SK-N-SH treated with all-trans-retinoic acid at 6 μM for 48 hours (cell line): ENCODE results near the gene WDR7.

Source experiments
- ATAC-seq: fragments of 200-7000 bp; cut with Tn5 transposase; 3 replicates; pipeline ENCODE4 v1.9.1; 2020; ENCODE audit warnings: mild to moderate bottlenecking, moderate library complexity
- ARNTL ChIP-seq: fragments of 450-650 bp; formaldehyde crosslinking; IDR thresholded peaks from 2 replicates; pipeline ENCODE4 v1.5.0; 2020; ENCODE audit warnings: low read depth, mild to moderate bottlenecking, moderate library complexity, borderline replicate concordance
- BACH2 ChIP-seq: fragments of 250-450 bp; sonication (Bioruptor Pico); IDR thresholded peaks from 2 replicates; pipeline ENCODE4 v1.9.0; 2021; ENCODE audit warnings: mild to moderate bottlenecking, borderline replicate concordance
- CSDC2 ChIP-seq: fragments of 250-450 bp; sonication (Bioruptor Pico); IDR thresholded peaks from 2 replicates; pipeline ENCODE4 v1.5.0; 2020; ENCODE audit warnings: mild to moderate bottlenecking, moderate library complexity
- ESRRG ChIP-seq: fragments of 250-450 bp; sonication (Bioruptor Pico); IDR thresholded peaks from 2 replicates; pipeline ENCODE4 v1.6.1; 2021; ENCODE audit warnings: mild to moderate bottlenecking
- GLIS3 ChIP-seq: fragments of 250-450 bp; sonication (Bioruptor Pico); IDR thresholded peaks from 2 replicates; pipeline ENCODE4 v1.5.0; 2020; ENCODE audit warnings: mild to moderate bottlenecking, moderate library complexity
- ISL1 ChIP-seq: fragments of 250-450 bp; sonication (Bioruptor Pico); IDR thresholded peaks from 2 replicates; pipeline ENCODE4 v2.1.2; 2022; ENCODE audit warnings: mild to moderate bottlenecking, moderate library complexity
- OSR1 ChIP-seq: fragments of 250-450 bp; sonication (Bioruptor Pico); IDR thresholded peaks from 2 replicates; pipeline ENCODE4 v1.8.0; 2022; ENCODE audit warnings: moderate library complexity, mild to moderate bottlenecking, inconsistent platforms
- PPARA ChIP-seq: fragments of 250-450 bp; sonication (Bioruptor Pico); IDR thresholded peaks from 2 replicates; pipeline ENCODE4 v1.5.0; 2020; ENCODE audit warnings: mild to moderate bottlenecking, borderline replicate concordance
- RARB ChIP-seq: fragments of 250-450 bp; sonication (Bioruptor Pico); IDR thresholded peaks from 2 replicates; pipeline ENCODE4 v1.8.0; 2021; ENCODE audit warnings: mild to moderate bottlenecking, moderate library complexity
- SNAI2 ChIP-seq: fragments of 250-450 bp; sonication (Bioruptor Pico); IDR thresholded peaks from 2 replicates; pipeline ENCODE4 v1.5.0; 2020; ENCODE audit warnings: mild to moderate bottlenecking, moderate library complexity
- TCF4 ChIP-seq: fragments of 250-450 bp; sonication (Bioruptor Pico); IDR thresholded peaks from 2 replicates; pipeline ENCODE4 v1.8.0; 2021; ENCODE audit warnings: mild to moderate bottlenecking, moderate library complexity, borderline replicate concordance
- TOX ChIP-seq: fragments of 250-450 bp; sonication (Bioruptor Pico); IDR thresholded peaks from 2 replicates; pipeline ENCODE4 v1.8.0; 2021; ENCODE audit warnings: mild to moderate bottlenecking, moderate library complexity, borderline replicate concordance
- ZC3H10 ChIP-seq: fragments of 250-450 bp; sonication (Bioruptor Pico); IDR thresholded peaks from 2 replicates; pipeline ENCODE4 v1.5.1; 2021; ENCODE audit warnings: mild to moderate bottlenecking, moderate library complexity
- ZFP30 ChIP-seq: fragments of 450-650 bp; formaldehyde crosslinking; IDR thresholded peaks from 2 replicates; pipeline ENCODE4 v1.5.0; 2022; ENCODE audit warnings: mild to moderate bottlenecking, moderate library complexity
- ZNF565 ChIP-seq: fragments of 450-650 bp; formaldehyde crosslinking; conservative IDR thresholded peaks from 2 replicates; pipeline ENCODE4 v1.5.0; 2020; ENCODE audit warnings: low read depth, mild to moderate bottlenecking, moderate library complexity
- ZNF8 ChIP-seq: fragments of 450-650 bp; formaldehyde crosslinking; IDR thresholded peaks from 2 replicates; pipeline ENCODE4 v1.5.0; 2020; ENCODE audit warnings: mild to moderate bottlenecking, moderate library complexity
- TF ChIP-seq, protein P1 (sequence below): fragments of 250-450 bp; sonication (Bioruptor Pico); IDR thresholded peaks from 2 replicates; pipeline ENCODE4 v1.8.0; 2021; ENCODE audit warnings: low read depth, mild to moderate bottlenecking, moderate library complexity, borderline replicate concordance
- TF ChIP-seq, protein P2 (sequence below): fragments of 250-450 bp; sonication (Bioruptor Pico); IDR thresholded peaks from 2 replicates; pipeline ENCODE4 v1.8.0; 2020; ENCODE audit warnings: mild to moderate bottlenecking, moderate library complexity, borderline replicate concordance
- TF ChIP-seq, protein P3 (sequence below): fragments of 250-450 bp; sonication (Bioruptor Pico); IDR thresholded peaks from 2 replicates; pipeline ENCODE4 v1.5.1; 2021; ENCODE audit warnings: mild to moderate bottlenecking, moderate library complexity
- TF ChIP-seq, protein P4 (sequence below): fragments of 250-450 bp; sonication (Bioruptor Pico); IDR thresholded peaks from 2 replicates; pipeline ENCODE4 v1.5.0; 2020; ENCODE audit warnings: mild to moderate bottlenecking, moderate library complexity
- TF ChIP-seq, protein P5 (sequence below): fragments of 250-450 bp; sonication (Bioruptor Pico); IDR thresholded peaks from 2 replicates; pipeline ENCODE4 v1.5.1; 2020; ENCODE audit warnings: low read depth, mild to moderate bottlenecking, moderate library complexity

The WDR7 gene

DNA sequence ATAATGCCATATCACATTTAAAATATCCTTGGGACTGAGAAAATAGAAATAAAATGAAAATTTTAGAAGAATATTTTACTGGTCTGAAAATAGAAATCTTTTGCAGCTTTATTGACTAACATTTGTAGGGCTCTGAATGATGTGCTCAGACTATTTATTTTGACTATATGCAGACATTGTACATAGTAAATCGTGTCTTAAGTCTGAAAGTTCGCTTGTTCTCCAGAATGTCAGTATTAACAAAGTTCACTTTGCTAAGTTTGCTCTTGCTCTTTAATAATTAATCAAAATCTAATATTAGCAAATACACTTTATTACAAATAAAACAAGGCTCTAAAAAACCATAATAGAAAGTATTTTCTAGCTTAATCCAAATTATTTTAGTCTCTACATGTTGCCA is 219.8 kb downstream of the WDR7 start (continued):
- no peak for TF ChIP-seq ZFP30 (CRISPR knock-in tag)

DNA sequence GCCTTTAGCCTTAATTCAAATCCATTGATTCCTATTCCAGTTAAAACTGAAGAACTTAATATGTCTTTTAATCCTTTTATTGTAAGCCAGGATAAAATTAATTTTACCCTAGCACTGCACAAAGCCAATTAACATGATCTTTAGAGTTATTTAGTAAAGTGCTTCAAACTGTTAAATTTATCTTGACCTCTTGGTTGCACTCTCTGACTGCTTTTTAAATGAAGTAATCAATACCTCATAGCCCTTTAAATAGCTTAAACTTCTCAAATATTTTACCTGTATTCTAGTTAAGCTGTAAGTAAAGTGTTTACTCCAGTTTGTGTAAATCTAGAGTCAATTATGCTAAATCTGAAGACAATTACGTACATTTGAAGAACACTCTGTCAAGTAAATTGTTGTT is 221.0 kb downstream of the WDR7 start:
- ATAC-seq = no peak
- TF ChIP-seq ISL1 (CRISPR knock-in tag) (no peak), ZNF8 (CRISPR knock-in tag) (no peak), ESRRG (CRISPR knock-in tag) (no peak), GLIS3 (CRISPR knock-in tag) (no peak), PPARA (CRISPR knock-in tag) (no peak), OSR1 (CRISPR knock-in tag) (no peak), SNAI2 (no peak)
- TF ChIP-seq, protein P1, sequence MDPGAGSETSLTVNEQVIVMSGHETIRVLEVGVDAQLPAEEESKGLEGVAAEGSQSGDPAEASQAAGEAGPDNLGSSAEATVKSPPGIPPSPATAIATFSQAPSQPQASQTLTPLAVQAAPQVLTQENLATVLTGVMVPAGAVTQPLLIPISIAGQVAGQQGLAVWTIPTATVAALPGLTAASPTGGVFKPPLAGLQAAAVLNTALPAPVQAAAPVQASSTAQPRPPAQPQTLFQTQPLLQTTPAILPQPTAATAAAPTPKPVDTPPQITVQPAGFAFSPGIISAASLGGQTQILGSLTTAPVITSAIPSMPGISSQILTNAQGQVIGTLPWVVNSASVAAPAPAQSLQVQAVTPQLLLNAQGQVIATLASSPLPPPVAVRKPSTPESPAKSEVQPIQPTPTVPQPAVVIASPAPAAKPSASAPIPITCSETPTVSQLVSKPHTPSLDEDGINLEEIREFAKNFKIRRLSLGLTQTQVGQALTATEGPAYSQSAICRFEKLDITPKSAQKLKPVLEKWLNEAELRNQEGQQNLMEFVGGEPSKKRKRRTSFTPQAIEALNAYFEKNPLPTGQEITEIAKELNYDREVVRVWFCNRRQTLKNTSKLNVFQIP (CRISPR knock-in tag) = no peak
- TF ChIP-seq, protein P2, sequence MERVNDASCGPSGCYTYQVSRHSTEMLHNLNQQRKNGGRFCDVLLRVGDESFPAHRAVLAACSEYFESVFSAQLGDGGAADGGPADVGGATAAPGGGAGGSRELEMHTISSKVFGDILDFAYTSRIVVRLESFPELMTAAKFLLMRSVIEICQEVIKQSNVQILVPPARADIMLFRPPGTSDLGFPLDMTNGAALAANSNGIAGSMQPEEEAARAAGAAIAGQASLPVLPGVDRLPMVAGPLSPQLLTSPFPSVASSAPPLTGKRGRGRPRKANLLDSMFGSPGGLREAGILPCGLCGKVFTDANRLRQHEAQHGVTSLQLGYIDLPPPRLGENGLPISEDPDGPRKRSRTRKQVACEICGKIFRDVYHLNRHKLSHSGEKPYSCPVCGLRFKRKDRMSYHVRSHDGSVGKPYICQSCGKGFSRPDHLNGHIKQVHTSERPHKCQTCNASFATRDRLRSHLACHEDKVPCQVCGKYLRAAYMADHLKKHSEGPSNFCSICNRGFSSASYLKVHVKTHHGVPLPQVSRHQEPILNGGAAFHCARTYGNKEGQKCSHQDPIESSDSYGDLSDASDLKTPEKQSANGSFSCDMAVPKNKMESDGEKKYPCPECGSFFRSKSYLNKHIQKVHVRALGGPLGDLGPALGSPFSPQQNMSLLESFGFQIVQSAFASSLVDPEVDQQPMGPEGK (CRISPR knock-in tag) = no peak
- TF ChIP-seq, protein P3, sequence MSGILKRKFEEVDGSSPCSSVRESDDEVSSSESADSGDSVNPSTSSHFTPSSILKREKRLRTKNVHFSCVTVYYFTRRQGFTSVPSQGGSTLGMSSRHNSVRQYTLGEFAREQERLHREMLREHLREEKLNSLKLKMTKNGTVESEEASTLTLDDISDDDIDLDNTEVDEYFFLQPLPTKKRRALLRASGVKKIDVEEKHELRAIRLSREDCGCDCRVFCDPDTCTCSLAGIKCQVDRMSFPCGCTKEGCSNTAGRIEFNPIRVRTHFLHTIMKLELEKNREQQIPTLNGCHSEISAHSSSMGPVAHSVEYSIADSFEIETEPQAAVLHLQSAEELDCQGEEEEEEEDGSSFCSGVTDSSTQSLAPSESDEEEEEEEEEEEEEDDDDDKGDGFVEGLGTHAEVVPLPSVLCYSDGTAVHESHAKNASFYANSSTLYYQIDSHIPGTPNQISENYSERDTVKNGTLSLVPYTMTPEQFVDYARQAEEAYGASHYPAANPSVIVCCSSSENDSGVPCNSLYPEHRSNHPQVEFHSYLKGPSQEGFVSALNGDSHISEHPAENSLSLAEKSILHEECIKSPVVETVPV (CRISPR knock-in tag) = no peak
- TF ChIP-seq, protein P4, sequence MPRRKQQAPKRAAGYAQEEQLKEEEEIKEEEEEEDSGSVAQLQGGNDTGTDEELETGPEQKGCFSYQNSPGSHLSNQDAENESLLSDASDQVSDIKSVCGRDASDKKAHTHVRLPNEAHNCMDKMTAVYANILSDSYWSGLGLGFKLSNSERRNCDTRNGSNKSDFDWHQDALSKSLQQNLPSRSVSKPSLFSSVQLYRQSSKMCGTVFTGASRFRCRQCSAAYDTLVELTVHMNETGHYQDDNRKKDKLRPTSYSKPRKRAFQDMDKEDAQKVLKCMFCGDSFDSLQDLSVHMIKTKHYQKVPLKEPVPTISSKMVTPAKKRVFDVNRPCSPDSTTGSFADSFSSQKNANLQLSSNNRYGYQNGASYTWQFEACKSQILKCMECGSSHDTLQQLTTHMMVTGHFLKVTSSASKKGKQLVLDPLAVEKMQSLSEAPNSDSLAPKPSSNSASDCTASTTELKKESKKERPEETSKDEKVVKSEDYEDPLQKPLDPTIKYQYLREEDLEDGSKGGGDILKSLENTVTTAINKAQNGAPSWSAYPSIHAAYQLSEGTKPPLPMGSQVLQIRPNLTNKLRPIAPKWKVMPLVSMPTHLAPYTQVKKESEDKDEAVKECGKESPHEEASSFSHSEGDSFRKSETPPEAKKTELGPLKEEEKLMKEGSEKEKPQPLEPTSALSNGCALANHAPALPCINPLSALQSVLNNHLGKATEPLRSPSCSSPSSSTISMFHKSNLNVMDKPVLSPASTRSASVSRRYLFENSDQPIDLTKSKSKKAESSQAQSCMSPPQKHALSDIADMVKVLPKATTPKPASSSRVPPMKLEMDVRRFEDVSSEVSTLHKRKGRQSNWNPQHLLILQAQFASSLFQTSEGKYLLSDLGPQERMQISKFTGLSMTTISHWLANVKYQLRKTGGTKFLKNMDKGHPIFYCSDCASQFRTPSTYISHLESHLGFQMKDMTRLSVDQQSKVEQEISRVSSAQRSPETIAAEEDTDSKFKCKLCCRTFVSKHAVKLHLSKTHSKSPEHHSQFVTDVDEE (CRISPR knock-in tag) = no peak
- TF ChIP-seq, protein P5, sequence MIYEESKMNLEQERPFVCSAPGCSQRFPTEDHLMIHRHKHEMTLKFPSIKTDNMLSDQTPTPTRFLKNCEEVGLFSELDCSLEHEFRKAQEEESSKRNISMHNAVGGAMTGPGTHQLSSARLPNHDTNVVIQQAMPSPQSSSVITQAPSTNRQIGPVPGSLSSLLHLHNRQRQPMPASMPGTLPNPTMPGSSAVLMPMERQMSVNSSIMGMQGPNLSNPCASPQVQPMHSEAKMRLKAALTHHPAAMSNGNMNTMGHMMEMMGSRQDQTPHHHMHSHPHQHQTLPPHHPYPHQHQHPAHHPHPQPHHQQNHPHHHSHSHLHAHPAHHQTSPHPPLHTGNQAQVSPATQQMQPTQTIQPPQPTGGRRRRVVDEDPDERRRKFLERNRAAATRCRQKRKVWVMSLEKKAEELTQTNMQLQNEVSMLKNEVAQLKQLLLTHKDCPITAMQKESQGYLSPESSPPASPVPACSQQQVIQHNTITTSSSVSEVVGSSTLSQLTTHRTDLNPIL = no peak

DNA sequence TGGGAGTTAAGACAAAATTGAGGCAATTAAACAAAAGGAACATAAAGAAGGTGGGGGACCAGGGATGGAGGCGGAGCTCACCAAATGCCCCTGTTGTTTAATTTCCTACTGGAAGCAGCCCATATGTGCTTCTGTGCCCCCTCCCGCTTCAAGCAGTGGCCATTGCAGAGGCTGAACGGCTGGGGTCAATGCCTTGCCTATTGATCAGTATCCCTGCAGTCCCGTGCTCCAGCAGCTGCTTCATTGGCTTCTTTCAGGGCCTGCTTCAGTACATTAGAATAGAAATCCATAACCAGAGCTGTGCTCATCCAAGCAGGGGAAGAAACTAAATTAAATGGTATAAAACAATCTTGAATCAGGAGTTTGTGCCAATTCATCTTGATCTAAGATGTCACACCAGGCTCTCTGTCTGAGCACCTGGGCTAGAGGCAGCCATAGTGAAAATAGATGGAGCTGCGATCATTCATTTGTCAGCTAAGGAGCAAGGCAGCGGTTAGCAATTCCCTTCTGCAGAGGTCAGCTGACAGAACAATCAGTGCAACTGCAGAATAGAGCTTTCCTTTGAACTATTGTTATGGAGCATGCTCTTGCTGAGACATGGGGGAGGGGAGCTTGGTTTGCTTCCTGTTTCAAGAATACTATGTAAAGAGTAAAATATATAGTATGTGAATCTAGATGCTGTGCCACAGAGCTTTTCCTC is 222.4 kb downstream of the WDR7 start:
- TF ChIP-seq GLIS3 (CRISPR knock-in tag) = no peak
- TF ChIP-seq SNAI2 = no peak
- TF ChIP-seq ZNF565 (CRISPR knock-in tag) = no peak
- TF ChIP-seq, protein P5 = no peak
- no peak for TF ChIP-seq RARB (CRISPR knock-in tag)
- no peak for TF ChIP-seq ZC3H10 (CRISPR knock-in tag)
- TF ChIP-seq CSDC2 (CRISPR knock-in tag) = no peak
- TF ChIP-seq TCF4 = no peak
- TF ChIP-seq, protein P4 (CRISPR knock-in tag) = no peak
- no peak for TF ChIP-seq PPARA (CRISPR knock-in tag)
- no peak for TF ChIP-seq OSR1 (CRISPR knock-in tag)
- no peak for TF ChIP-seq ZNF8 (CRISPR knock-in tag)
- TF ChIP-seq ESRRG (CRISPR knock-in tag) = no peak
- TF ChIP-seq, protein P1 (CRISPR knock-in tag) = no peak
- no peak for TF ChIP-seq BACH2 (CRISPR knock-in tag)
- no peak for TF ChIP-seq TOX (CRISPR knock-in tag)
- TF ChIP-seq ARNTL (CRISPR knock-in tag) = no peak
- ATAC-seq = no peak
